Panc1 (cell line): ENCODE results near the gene IRGM.

Experiments
- POLR2AphosphoS5 ChIP-seq: IDR thresholded peaks from 2 replicates; pipeline ENCODE4 v1.6.1; 2012; ENCODE audit warnings: mild to moderate bottlenecking, low read depth, low read length, moderate library complexity
- SIN3A ChIP-seq: IDR thresholded peaks from 2 replicates; pipeline ENCODE4 v1.6.1; 2012; ENCODE audit warnings: low read depth, mild to moderate bottlenecking, low read length, moderate library complexity, borderline replicate concordance; ENCODE audit not compliant: insufficient read depth
- TCF7L2 ChIP-seq: IDR thresholded peaks from 2 replicates; pipeline ENCODE4 v1.6.1; 2011; ENCODE audit warnings: mild to moderate bottlenecking, low read depth, low read length, inconsistent platforms
- TF ChIP-seq, protein P1 (sequence below): fragments of 450-650 bp; IDR thresholded peaks from 2 replicates; pipeline ENCODE4 v1.5.1; 2017; ENCODE audit warnings: mild to moderate bottlenecking
- TF ChIP-seq, protein P2 (sequence below), 2 experiments: IDR thresholded peaks; 2 replicates each; pipeline ENCODE4 v1.6.1; 2011 to 2012; ENCODE audit warnings: low read depth in 2 of 2, control low read depth in 1 of 2, low read length in 1 of 2, mild to moderate bottlenecking in 1 of 2, moderate library complexity in 1 of 2; ENCODE audit not compliant: insufficient read depth in 1 of 2

DNA sequence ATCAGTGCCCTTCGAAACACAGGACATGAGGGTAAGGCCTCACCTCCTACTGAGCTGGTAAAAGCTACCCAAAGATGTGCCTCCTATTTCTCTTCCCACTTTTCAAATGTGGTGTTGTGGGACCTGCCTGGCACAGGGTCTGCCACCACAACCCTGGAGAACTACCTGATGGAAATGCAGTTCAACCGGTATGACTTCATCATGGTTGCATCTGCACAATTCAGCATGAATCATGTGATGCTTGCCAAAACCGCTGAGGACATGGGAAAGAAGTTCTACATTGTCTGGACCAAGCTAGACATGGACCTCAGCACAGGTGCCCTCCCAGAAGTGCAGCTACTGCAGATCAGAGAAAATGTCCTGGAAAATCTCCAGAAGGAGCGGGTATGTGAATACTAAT, 1.9 kb downstream of the IRGM start:
- TF ChIP-seq, protein P1, sequence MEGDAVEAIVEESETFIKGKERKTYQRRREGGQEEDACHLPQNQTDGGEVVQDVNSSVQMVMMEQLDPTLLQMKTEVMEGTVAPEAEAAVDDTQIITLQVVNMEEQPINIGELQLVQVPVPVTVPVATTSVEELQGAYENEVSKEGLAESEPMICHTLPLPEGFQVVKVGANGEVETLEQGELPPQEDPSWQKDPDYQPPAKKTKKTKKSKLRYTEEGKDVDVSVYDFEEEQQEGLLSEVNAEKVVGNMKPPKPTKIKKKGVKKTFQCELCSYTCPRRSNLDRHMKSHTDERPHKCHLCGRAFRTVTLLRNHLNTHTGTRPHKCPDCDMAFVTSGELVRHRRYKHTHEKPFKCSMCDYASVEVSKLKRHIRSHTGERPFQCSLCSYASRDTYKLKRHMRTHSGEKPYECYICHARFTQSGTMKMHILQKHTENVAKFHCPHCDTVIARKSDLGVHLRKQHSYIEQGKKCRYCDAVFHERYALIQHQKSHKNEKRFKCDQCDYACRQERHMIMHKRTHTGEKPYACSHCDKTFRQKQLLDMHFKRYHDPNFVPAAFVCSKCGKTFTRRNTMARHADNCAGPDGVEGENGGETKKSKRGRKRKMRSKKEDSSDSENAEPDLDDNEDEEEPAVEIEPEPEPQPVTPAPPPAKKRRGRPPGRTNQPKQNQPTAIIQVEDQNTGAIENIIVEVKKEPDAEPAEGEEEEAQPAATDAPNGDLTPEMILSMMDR: no peak
- TF ChIP-seq POLR2AphosphoS5 (no peak), TCF7L2 (no peak), SIN3A (no peak)
- TF ChIP-seq, protein P2, sequence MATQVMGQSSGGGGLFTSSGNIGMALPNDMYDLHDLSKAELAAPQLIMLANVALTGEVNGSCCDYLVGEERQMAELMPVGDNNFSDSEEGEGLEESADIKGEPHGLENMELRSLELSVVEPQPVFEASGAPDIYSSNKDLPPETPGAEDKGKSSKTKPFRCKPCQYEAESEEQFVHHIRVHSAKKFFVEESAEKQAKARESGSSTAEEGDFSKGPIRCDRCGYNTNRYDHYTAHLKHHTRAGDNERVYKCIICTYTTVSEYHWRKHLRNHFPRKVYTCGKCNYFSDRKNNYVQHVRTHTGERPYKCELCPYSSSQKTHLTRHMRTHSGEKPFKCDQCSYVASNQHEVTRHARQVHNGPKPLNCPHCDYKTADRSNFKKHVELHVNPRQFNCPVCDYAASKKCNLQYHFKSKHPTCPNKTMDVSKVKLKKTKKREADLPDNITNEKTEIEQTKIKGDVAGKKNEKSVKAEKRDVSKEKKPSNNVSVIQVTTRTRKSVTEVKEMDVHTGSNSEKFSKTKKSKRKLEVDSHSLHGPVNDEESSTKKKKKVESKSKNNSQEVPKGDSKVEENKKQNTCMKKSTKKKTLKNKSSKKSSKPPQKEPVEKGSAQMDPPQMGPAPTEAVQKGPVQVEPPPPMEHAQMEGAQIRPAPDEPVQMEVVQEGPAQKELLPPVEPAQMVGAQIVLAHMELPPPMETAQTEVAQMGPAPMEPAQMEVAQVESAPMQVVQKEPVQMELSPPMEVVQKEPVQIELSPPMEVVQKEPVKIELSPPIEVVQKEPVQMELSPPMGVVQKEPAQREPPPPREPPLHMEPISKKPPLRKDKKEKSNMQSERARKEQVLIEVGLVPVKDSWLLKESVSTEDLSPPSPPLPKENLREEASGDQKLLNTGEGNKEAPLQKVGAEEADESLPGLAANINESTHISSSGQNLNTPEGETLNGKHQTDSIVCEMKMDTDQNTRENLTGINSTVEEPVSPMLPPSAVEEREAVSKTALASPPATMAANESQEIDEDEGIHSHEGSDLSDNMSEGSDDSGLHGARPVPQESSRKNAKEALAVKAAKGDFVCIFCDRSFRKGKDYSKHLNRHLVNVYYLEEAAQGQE (IDR thresholded peaks at IDR 0.05; ENCODE audit: insufficient read depth in 1 of 2, low read depth in 2 of 2, low read length in 1 of 2): no peak
